A549 (cell line): ENCODE measurements around the gene NCBP2. TPM values are rescaled to one million over a fixed set of nuclear protein-coding genes. Genes with fewer than 3 reads are reported as not detected.

ENCODE experiments used
- ATAC-seq, 2 experiments: fragments of 200-7000 bp in 1 of 2; fragments of >200 bp in 1 of 2; cut with Nextera tagmentation in 1 of 2; cut with Tn5 transposase in 1 of 2; 3 replicates each; pipeline versions ENCODE4 v1.8.0 to v1.9.1; 2018 to 2020; ENCODE audit warnings: mild to moderate bottlenecking in 1 of 2, moderate library complexity in 1 of 2
- CTCF ChIA-PET: fragments of 300-600 bp; sonication (Branson Sonifier 250); formaldehyde crosslinking; extraction: SDS; loops from one replicate; lab custom pipeline; 2021; ENCODE audit warnings: antibody characterized with exemption, inconsistent platforms; lab: Yijun Ruan, JAX
- POLR2A ChIA-PET: fragments of 350-600 bp; formaldehyde crosslinking; extraction: SDS; loops from one replicate; lab custom pipeline; 2021; ENCODE audit warnings: antibody characterized with exemption, inconsistent platforms; lab: Yijun Ruan, JAX
- DNase-seq, 2 experiments: peaks; one replicate each; pipeline versions ENCODE4 v3.0.0 to v3.0.0-alpha.2; 2011 to 2016; ENCODE audit warnings: low read depth in 1 of 2, low spot score in 1 of 2
- FAIRE-seq: peaks from 2 replicates; lab custom pipeline; 2011; peaks lifted over from hg19 to GRCh38; lab: Jason Lieb, UNC
- H3K27ac ChIP-seq, 2 experiments: fragments of >200 bp; sonication (Bioruptor Twin); formaldehyde crosslinking; 3 replicates each; pipeline ENCODE4 v1.5.1; 2016 to 2017
- H3K4me1 ChIP-seq: fragments of >200 bp; sonication (Bioruptor Twin); formaldehyde crosslinking; 3 replicates; pipeline ENCODE4 v1.6.1; 2016
- H3K4me2 ChIP-seq: fragments of >200 bp; sonication (Bioruptor Twin); formaldehyde crosslinking; 3 replicates; pipeline ENCODE4 v1.6.1; 2016
- H3K4me3 ChIP-seq: fragments of >200 bp; sonication (Bioruptor Twin); formaldehyde crosslinking; 3 replicates; pipeline ENCODE4 v1.5.1; 2016
- H3K9me3 ChIP-seq: fragments of >200 bp; sonication (Bioruptor Twin); formaldehyde crosslinking; 3 replicates; pipeline ENCODE4 v1.6.1; 2016
- CBX2 ChIP-seq: fragments of 200-600 bp; sonication (generic); IDR thresholded peaks from 2 replicates; pipeline ENCODE4 v1.6.1; 2016; ENCODE audit warnings: low read depth, mild to moderate bottlenecking, borderline replicate concordance
- CBX8 ChIP-seq: fragments of 200-600 bp; sonication (generic); IDR thresholded peaks from 2 replicates; pipeline ENCODE4 v1.6.1; 2016
- EHMT2 ChIP-seq: fragments of 200-600 bp; sonication (generic); IDR thresholded peaks from 2 replicates; pipeline ENCODE4 v1.6.1; 2016; ENCODE audit warnings: antibody characterized with exemption, low read depth, mild to moderate bottlenecking, moderate library complexity
- ESRRA ChIP-seq: fragments of 150-350 bp; IDR thresholded peaks from 2 replicates; pipeline ENCODE4 v1.6.1; 2014; ENCODE audit warnings: mild to moderate bottlenecking, low read length, borderline replicate concordance
- FOSL2 ChIP-seq, 2 experiments: fragments of 450-650 bp in 1 of 2; fragments of >200 bp in 1 of 2; sonication (Bioruptor Twin) in 1 of 2; formaldehyde crosslinking; IDR thresholded peaks; 2 replicates each; pipeline versions ENCODE4 v1.5.0 to v1.6.1; 2016 to 2020; ENCODE audit warnings: mild to moderate bottlenecking in 1 of 2, moderate library complexity in 1 of 2
- FOXS1 ChIP-seq: fragments of 250-450 bp; sonication (Bioruptor Pico); IDR thresholded peaks from 2 replicates; pipeline ENCODE4 v1.5.0; 2020; ENCODE audit warnings: mild to moderate bottlenecking, moderate library complexity
- HDAC2 ChIP-seq: fragments of 200-600 bp; sonication (generic); IDR thresholded peaks from 2 replicates; pipeline ENCODE4 v1.6.1; 2016
- HOXB13 ChIP-seq: fragments of 250-450 bp; sonication (Bioruptor Pico); IDR thresholded peaks from 2 replicates; pipeline ENCODE4 v1.5.0; 2020; ENCODE audit warnings: low read depth, mild to moderate bottlenecking, moderate library complexity
- JUNB ChIP-seq: fragments of >200 bp; sonication (Bioruptor Twin); formaldehyde crosslinking; IDR thresholded peaks from 2 replicates; pipeline ENCODE4 v1.6.1; 2016
- KDM1A ChIP-seq: fragments of 200-600 bp; sonication (generic); IDR thresholded peaks from 2 replicates; pipeline ENCODE4 v1.6.1; 2016; ENCODE audit warnings: low read depth, mild to moderate bottlenecking
- KDM5A ChIP-seq: fragments of 200-600 bp; sonication (generic); IDR thresholded peaks from 2 replicates; pipeline ENCODE4 v1.6.1; 2016; ENCODE audit warnings: antibody characterized with exemption, mild to moderate bottlenecking
- NPAS2 ChIP-seq: fragments of 250-450 bp; sonication (Bioruptor Pico); IDR thresholded peaks from 2 replicates; pipeline ENCODE4 v1.8.0; 2022; ENCODE audit warnings: mild to moderate bottlenecking, moderate library complexity, borderline replicate concordance
- PHF8 ChIP-seq: fragments of 200-600 bp; sonication (generic); IDR thresholded peaks from 2 replicates; pipeline ENCODE4 v1.6.1; 2016; ENCODE audit warnings: low read depth, mild to moderate bottlenecking, antibody characterized with exemption, moderate library complexity, borderline replicate concordance
- POLR2AphosphoS2 ChIP-seq: conservative IDR thresholded peaks from 2 replicates; pipeline ENCODE4 v1.6.1; 2012; ENCODE audit warnings: low read length, improper control_type of control experiment, inconsistent platforms
- RNF2 ChIP-seq: fragments of 200-600 bp; sonication (generic); IDR thresholded peaks from 2 replicates; pipeline ENCODE4 v1.6.1; 2016; ENCODE audit warnings: low read depth, mild to moderate bottlenecking, antibody characterized with exemption, moderate library complexity, borderline replicate concordance
- SMC3 ChIP-seq: fragments of >200 bp; sonication (Bioruptor Twin); formaldehyde crosslinking; IDR thresholded peaks from 3 replicates; pipeline ENCODE4 v1.6.1; 2018; ENCODE audit warnings: inconsistent platforms
- SREBF2 ChIP-seq: fragments of 450-650 bp; IDR thresholded peaks from 2 replicates; pipeline ENCODE4 v1.6.1; 2014; ENCODE audit warnings: mild to moderate bottlenecking, moderate library complexity
- TFCP2L1 ChIP-seq: fragments of 250-450 bp; sonication (Bioruptor Pico); IDR thresholded peaks from 2 replicates; pipeline ENCODE4 v1.5.0; 2021; ENCODE audit warnings: mild to moderate bottlenecking
- TP53 ChIP-seq: fragments of 250-450 bp; sonication (Bioruptor Pico); IDR thresholded peaks from 2 replicates; pipeline ENCODE4 v1.5.0; 2021; ENCODE audit warnings: mild to moderate bottlenecking, moderate library complexity
- ZC3H11A ChIP-seq: fragments of 450-650 bp; IDR thresholded peaks from 2 replicates; pipeline ENCODE4 v1.6.1; 2014; ENCODE audit warnings: antibody characterized with exemption, mild to moderate bottlenecking
- ZSCAN20 ChIP-seq: fragments of 250-450 bp; sonication (Bioruptor Pico); IDR thresholded peaks from 2 replicates; pipeline ENCODE4 v1.8.0; 2022; ENCODE audit warnings: mild to moderate bottlenecking, moderate library complexity
- WGBS: methylation state at CpG from one replicate; pipeline ENCODE4 v1.1.6; 2017; ENCODE audit errors: missing lambda C conversion rate; 5-methylcytosine and 5-hydroxymethylcytosine counted together
- polyA plus RNA-seq, 4 experiments: library from polyadenylated mRNA; depleted of rRNA in 3 of 4; stranded (reverse); fragments of >200 nt; fragmentation: RNase III in 1 of 4; extraction: RNeasy Plus Mini Kit Qiagen cat#74134 plus additional on column Dnase treatment in 1 of 4; gene quantifications; 2 replicates in 3 of 4; 3 replicates in 1 of 4; pipeline ENCODE4 v1.2.3, GENCODE V29; 2011 to 2017
- TF ChIP-seq, protein P1 (sequence below): fragments of 250-450 bp; sonication (Bioruptor Pico); IDR thresholded peaks from 2 replicates; pipeline ENCODE4 v1.5.0; 2021; ENCODE audit warnings: mild to moderate bottlenecking, moderate library complexity, borderline replicate concordance
- TF ChIP-seq, protein P2 (sequence below): fragments of 250-450 bp; sonication (Bioruptor Pico); IDR thresholded peaks from 2 replicates; pipeline ENCODE4 v1.5.0; 2020; ENCODE audit warnings: low read depth, mild to moderate bottlenecking, moderate library complexity
- TF ChIP-seq, protein P3 (sequence below): fragments of >200 bp; sonication (Bioruptor Twin); formaldehyde crosslinking; IDR thresholded peaks from 2 replicates; pipeline ENCODE4 v1.6.1; 2016
- TF ChIP-seq, protein P4 (sequence below): fragments of >200 bp; sonication (Bioruptor Twin); formaldehyde crosslinking; IDR thresholded peaks from 3 replicates; pipeline ENCODE4 v1.5.1; 2016
- TF ChIP-seq, protein P5 (sequence below): fragments of 150-350 bp; IDR thresholded peaks from 2 replicates; pipeline ENCODE4 v1.6.1; 2014; ENCODE audit warnings: low read depth, mild to moderate bottlenecking, low read length

NCBP2 gene
- polyA plus RNA-seq, 2 of the 4 experiments (the other 2 are of a cell fraction): 63.6 to 68.0 TPM

DNA sequence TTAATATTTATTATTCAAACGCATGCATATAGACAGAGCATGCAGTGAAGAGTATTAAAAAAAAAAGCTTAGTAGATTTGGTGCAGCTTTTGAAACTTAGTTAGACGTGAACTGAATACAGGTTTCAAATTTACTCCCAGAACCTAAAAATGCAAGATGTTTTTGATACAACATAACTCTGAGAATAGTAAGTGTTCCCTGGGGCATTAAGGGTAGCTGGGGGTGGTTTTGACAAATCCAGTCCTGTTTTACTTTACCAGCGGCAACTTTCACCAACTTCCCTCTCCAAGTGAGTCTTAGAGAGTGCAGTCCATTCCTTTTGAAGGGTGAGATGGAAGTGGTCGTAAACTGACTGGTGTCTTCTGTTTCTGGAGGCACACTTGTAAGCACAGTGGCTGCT, 11.2 kb downstream of the NCBP2 start:
- no peak overlapping the region for H3K4me3 ChIP-seq
- no peaks in the 10 kb centered on the region for H3K4me1 ChIP-seq
- no peaks in the 10 kb centered on the region for H3K9me3 ChIP-seq
- ATAC-seq (no peak), DNase-seq (no peak), FAIRE-seq (no peak)
- ChIA-PET CTCF (interaction anchor here (2.1 kb wide), 1 partner anchor 10 kb away, joined by 6 read pairs; the partner anchor contains the start of gene NCBP2), POLR2A (no interaction called here)
- 95% methylated on average over 4 of the region's 4 CpGs for WGBS
- no peak overlapping the region for H3K27ac ChIP-seq
- TF ChIP-seq SREBF2 (no peak), TFCP2L1 (no peak), KDM5A (no peak), POLR2AphosphoS2 (no peak), TP53 (CRISPR knock-in tag) (no peak), CBX2 (no peak), HDAC2 (no peak), ZSCAN20 (CRISPR knock-in tag) (no peak), FOSL2 (IDR thresholded peaks at IDR 0.05) (no peak), FOSL2 (CRISPR knock-in tag; IDR thresholded peaks at IDR 0.05) (no peak), KDM1A (no peak), FOXS1 (no peak), HOXB13 (CRISPR knock-in tag) (no peak)
- no peak overlapping the region for H3K4me2 ChIP-seq

DNA sequence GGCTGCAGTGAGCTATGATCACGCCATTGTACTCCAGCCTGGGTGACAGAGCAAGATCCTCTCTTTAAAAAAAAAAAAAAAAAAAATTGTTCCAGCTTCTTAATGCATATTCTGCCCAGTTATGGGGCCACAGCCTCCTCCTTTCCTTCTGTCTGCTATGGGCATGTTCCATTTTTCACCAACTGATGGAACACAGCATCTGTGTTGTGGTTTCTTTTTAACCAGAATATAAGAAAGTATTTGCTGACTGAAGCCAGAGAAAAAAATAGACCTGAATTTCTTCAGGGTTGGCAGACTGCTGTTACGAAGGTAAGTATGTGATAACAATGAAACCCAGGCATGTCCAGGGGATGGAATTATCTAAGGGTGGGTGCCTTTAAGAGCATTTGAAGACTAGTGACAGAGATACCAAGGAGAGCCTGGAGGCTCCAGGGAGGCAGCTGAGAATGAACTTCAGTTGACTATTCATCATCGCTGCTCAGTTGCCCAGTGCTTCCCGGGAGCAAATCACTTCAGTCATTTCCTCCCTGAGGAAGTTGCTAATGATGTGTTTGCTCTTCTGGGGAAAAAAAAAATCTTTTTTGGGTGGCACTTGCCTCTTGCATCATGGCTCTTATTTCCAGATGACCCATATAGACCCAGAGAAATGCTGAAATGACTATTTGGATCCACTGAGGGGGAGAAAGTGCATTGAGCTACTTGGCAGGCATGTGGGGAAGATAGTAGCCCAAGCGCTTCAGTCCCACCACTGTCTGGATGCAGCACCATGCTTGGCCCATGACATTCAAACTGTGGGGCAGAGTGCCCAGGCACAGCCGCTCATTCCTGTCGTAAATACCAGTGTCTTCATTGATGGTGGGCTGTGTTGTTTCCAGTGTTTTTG, 14.5 kb downstream of the NCBP2 start:
- H3K4me3 ChIP-seq: no peak overlapping the region
- FAIRE-seq (no peak), DNase-seq (no peak), ATAC-seq (no peak)
- H3K4me1 ChIP-seq: no peaks in the 10 kb centered on the region
- no peak overlapping the region for H3K4me2 ChIP-seq
- no peak overlapping the region for H3K27ac ChIP-seq
- CTCF ChIA-PET: no interaction called here
- WGBS: 91% methylated on average over 7 of the region's 7 CpGs
- H3K9me3 ChIP-seq: no peaks in the 10 kb centered on the region
- POLR2A ChIA-PET: no interaction called here
- TF ChIP-seq RNF2 (no peak), PHF8 (no peak), ESRRA (no peak), KDM1A (no peak)
- TF ChIP-seq, protein P1, sequence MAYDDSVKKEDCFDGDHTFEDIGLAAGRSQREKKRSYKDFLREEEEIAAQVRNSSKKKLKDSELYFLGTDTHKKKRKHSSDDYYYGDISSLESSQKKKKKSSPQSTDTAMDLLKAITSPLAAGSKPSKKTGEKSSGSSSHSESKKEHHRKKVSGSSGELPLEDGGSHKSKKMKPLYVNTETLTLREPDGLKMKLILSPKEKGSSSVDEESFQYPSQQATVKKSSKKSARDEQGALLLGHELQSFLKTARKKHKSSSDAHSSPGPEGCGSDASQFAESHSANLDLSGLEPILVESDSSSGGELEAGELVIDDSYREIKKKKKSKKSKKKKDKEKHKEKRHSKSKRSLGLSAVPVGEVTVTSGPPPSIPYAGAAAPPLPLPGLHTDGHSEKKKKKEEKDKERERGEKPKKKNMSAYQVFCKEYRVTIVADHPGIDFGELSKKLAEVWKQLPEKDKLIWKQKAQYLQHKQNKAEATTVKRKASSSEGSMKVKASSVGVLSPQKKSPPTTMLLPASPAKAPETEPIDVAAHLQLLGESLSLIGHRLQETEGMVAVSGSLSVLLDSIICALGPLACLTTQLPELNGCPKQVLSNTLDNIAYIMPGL (CRISPR knock-in tag): no peak
- TF ChIP-seq, protein P2, sequence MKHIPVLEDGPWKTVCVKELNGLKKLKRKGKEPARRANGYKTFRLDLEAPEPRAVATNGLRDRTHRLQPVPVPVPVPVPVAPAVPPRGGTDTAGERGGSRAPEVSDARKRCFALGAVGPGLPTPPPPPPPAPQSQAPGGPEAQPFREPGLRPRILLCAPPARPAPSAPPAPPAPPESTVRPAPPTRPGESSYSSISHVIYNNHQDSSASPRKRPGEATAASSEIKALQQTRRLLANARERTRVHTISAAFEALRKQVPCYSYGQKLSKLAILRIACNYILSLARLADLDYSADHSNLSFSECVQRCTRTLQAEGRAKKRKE (CRISPR knock-in tag): no peak

DNA sequence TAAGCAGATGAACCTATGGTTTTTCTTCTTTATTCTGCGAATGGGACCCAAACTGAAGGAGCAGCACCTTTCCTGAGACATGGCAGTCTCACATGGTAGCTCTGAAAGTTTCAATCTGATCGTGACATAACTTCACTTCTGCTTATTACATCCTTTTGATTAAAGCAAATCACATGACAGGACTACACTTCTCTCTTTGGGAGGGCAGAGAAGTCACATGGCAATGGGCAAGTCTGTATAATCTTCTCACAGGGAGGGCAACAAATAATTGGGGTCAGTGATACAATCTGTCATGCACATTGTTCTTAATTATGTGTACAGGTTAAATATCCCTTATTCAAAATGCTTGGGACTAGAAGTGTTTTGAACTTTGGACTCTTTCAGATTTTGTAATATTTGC, 21.6 kb downstream of the NCBP2 start:
- Histone ChIP-seq H3K4me3 (no peak overlapping the region), H3K27ac (no peak overlapping the region), H3K4me2 (no peak overlapping the region), H3K4me1 (no peaks in the 10 kb centered on the region), H3K9me3 (0 out of 3 replicates have a peak, but pooled peaks cover 3% of the 10 kb centered on the region)
- 86% methylated on average over 2 of the region's 2 CpGs for WGBS
- ChIA-PET POLR2A (no interaction called here), CTCF (no interaction called here)
- FAIRE-seq (no peak), ATAC-seq (no peak), DNase-seq (no peak)
- TF ChIP-seq POLR2AphosphoS2 (no peak), HOXB13 (CRISPR knock-in tag) (no peak), SREBF2 (no peak), FOXS1 (no peak), SMC3 (no peak), JUNB (no peak), PHF8 (no peak), EHMT2 (no peak), ZC3H11A (no peak), TFCP2L1 (no peak), NPAS2 (CRISPR knock-in tag) (no peak), CBX8 (no peak)
- TF ChIP-seq, protein P3, sequence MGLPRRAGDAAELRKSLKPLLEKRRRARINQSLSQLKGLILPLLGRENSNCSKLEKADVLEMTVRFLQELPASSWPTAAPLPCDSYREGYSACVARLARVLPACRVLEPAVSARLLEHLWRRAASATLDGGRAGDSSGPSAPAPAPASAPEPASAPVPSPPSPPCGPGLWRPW: no peak
- TF ChIP-seq, protein P4, sequence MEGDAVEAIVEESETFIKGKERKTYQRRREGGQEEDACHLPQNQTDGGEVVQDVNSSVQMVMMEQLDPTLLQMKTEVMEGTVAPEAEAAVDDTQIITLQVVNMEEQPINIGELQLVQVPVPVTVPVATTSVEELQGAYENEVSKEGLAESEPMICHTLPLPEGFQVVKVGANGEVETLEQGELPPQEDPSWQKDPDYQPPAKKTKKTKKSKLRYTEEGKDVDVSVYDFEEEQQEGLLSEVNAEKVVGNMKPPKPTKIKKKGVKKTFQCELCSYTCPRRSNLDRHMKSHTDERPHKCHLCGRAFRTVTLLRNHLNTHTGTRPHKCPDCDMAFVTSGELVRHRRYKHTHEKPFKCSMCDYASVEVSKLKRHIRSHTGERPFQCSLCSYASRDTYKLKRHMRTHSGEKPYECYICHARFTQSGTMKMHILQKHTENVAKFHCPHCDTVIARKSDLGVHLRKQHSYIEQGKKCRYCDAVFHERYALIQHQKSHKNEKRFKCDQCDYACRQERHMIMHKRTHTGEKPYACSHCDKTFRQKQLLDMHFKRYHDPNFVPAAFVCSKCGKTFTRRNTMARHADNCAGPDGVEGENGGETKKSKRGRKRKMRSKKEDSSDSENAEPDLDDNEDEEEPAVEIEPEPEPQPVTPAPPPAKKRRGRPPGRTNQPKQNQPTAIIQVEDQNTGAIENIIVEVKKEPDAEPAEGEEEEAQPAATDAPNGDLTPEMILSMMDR: no peak
- TF ChIP-seq, protein P5, sequence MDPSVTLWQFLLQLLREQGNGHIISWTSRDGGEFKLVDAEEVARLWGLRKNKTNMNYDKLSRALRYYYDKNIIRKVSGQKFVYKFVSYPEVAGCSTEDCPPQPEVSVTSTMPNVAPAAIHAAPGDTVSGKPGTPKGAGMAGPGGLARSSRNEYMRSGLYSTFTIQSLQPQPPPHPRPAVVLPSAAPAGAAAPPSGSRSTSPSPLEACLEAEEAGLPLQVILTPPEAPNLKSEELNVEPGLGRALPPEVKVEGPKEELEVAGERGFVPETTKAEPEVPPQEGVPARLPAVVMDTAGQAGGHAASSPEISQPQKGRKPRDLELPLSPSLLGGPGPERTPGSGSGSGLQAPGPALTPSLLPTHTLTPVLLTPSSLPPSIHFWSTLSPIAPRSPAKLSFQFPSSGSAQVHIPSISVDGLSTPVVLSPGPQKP: no peak
